Naive thymus-derived CD8-positive, alpha-beta T cell (primary cell): Measurements from ENCODE around the gene ELOVL7. TPM values are rescaled to one million over a fixed set of nuclear protein-coding genes. Genes with fewer than 3 reads are reported as not detected.
"Not testable (repeated sequence)": the region's sequence is repeated elsewhere in the genome, so short reads cannot be mapped to it uniquely, and the experiment has no call there.

Source experiments
- ATAC-seq, 2 donors: fragments of 150-1000 bp; cut with Tn5 transposase in 1 of 2; sonication (Bioruptor Pico), chemical (Tn5 transposase) in 1 of 2; 1 replicate in 1 of 2; 2 replicates in 1 of 2; pipeline ENCODE4 v1.10.0; 2021; ENCODE audit warnings: mild to moderate bottlenecking in 2 of 2, moderate library complexity in 2 of 2
- POLR2A ChIA-PET: fragments of 350-600 bp; sonication (Branson Sonifier 250); formaldehyde crosslinking; loops from one replicate; lab custom pipeline; 2021; ENCODE audit warnings: antibody characterized with exemption; lab: Charles Lee
- DNase-seq, 10 donors: peaks; one replicate each; pipeline versions ENCODE4 v3.0.0 to v3.0.0-alpha.2; 2020 to 2022
- H3K27ac Mint-ChIP-seq, 10 donors: one replicate each; pipeline ENCODE4 v1.8.0; 2020 to 2022; ENCODE audit warnings: mild to moderate bottlenecking in 10 of 10, mixed read lengths in 10 of 10, moderate library complexity in 4 of 10, inconsistent platforms in 1 of 10
- H3K27me3 Mint-ChIP-seq, 5 donors: one replicate each; pipeline ENCODE4 v1.8.0; 2021 to 2022; ENCODE audit warnings: mixed read lengths in 5 of 5
- H3K36me3 Mint-ChIP-seq, 3 donors: one replicate each; pipeline ENCODE4 v1.8.0; 2020 to 2022; ENCODE audit warnings: mixed read lengths in 3 of 3, mild to moderate bottlenecking in 2 of 3, inconsistent platforms in 1 of 3
- H3K4me1 Mint-ChIP-seq, 4 donors: one replicate each; pipeline ENCODE4 v1.8.0; 2021 to 2022; ENCODE audit warnings: mixed read lengths in 4 of 4
- H3K4me3 Mint-ChIP-seq, 10 donors: one replicate each; pipeline ENCODE4 v1.8.0; 2020 to 2022; ENCODE audit warnings: mild to moderate bottlenecking in 10 of 10, mixed read lengths in 10 of 10, moderate library complexity in 6 of 10, inconsistent platforms in 1 of 10
- H3K9me3 Mint-ChIP-seq, 9 donors: one replicate each; pipeline ENCODE4 v1.8.0; 2020 to 2022; ENCODE audit warnings: mixed read lengths in 9 of 9, mild to moderate bottlenecking in 3 of 9, inconsistent platforms in 1 of 9, moderate library complexity in 1 of 9
- polyA plus RNA-seq, 3 donors: library from polyadenylated mRNA; unstranded; fragments of 300-500 nt; fragmentation: Illumina TruSeq; gene quantifications; one replicate each; pipeline ENCODE4 v1.2.3, GENCODE V29; 2021
- total RNA-seq, 8 experiments: library from RNA in 2 of 8; stranded (reverse) in 2 of 8; gene quantifications; one replicate each; pipeline ENCODE4 v1.2.3 and lab custom pipeline; 2021 to 2026

Gene ELOVL7
- total and polyA plus RNA-seq, 5 experiments from 2014 or later: 0.29 TPM; not detected in 4

DNA sequence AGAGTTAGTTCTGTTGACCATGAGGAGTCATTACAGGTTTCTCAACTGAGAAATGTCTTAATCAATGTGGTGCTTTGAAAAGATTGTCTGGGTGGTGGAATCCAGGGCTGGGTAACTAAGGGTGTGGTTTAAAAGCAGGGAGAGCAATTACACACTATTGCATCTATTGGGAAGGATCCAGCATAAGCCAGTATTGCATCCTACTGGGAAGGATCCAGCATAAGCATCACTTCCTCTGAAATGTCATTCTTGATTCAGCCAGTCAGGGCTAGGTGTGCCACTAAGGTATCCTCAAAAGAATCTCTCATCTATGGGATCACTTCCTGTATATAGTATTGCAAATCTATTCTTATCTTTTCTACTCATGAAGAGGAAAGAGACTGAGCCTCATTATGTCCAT is 38.6 kb downstream of the ELOVL7 start:
- POLR2A ChIA-PET: no interaction called here
- Mint-ChIP-seq H3K36me3 (no peaks in the 10 kb centered on the region), H3K27me3 (peaks cover 0 to 5% (median 0%) of the 10 kb centered on the region in 5 donors), H3K4me3 (no peak overlapping the region), H3K4me1 (no peaks in the 10 kb centered on the region), H3K9me3 (peaks cover 0 to 10% (median 0%) of the 10 kb centered on the region in 9 donors), H3K27ac (no peak overlapping the region)
- ATAC-seq: no peak
- no peak for DNase-seq

- DNase-seq (no peak), ATAC-seq (no peak)
- Mint-ChIP-seq H3K4me3 (no peak overlapping the region), H3K4me1 (no peaks in the 10 kb centered on the region), H3K9me3 (peaks cover 0 to 10% (median 0%) of the 10 kb centered on the region in 9 donors), H3K36me3 (no peaks in the 10 kb centered on the region), H3K27ac (no peak overlapping the region), H3K27me3 (peaks cover 0 to 5% (median 0%) of the 10 kb centered on the region in 5 donors)
- POLR2A ChIA-PET: no interaction called here
These were observed 40.4 kb downstream of the ELOVL7 start for GRCh38 chr5:60803712-60804111.

DNA sequence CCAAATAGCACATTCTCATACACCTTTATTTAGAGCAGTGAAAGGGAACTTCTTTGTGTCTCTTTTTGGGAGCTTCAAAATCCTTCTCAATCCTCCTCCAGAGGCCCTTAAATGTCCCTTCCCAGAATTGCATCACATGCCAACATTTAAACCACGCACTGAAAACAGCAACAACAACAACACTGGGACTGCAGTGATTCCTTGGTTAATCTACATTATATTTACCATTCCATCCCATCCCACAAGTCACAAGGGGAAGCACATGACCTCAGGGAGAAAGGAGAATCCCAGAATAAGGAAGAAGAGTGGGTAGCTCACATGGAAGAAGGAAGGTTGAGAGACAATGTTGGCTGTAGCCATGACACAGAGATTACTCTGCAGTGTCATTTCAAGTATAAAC is 41.1 kb downstream of the ELOVL7 start:
- POLR2A ChIA-PET: no interaction called here
- Mint-ChIP-seq H3K36me3 (no peaks in the 10 kb centered on the region), H3K4me3 (no peak overlapping the region), H3K9me3 (peaks cover 0 to 10% (median 0%) of the 10 kb centered on the region in 9 donors), H3K4me1 (no peaks in the 10 kb centered on the region), H3K27ac (no peak overlapping the region), H3K27me3 (peaks cover 0 to 5% (median 0%) of the 10 kb centered on the region in 5 donors)
- DNase-seq (no peak), ATAC-seq (no peak)

DNA sequence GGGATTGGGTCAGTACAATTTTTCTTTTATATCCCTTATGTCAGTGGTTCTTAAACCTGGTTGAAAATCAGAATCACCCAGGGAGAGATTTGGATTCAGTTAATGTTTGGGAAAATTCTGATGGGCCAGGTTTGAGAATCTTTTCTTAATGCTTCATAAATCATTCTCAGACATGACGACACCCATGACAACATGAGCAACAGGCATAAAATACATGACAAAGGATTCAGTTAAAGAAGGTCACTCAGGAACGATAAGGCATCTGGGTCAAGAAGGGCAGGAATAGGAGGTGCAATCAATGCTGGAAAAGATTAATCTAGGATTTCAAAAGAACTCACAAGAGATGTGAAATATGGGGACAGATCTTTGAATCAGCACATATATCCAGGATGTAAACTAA is 41.8 kb downstream of the ELOVL7 start:
- Mint-ChIP-seq H3K27ac (no peak overlapping the region), H3K27me3 (peaks cover 0 to 8% (median 2%) of the 10 kb centered on the region in 5 donors)

DNA sequence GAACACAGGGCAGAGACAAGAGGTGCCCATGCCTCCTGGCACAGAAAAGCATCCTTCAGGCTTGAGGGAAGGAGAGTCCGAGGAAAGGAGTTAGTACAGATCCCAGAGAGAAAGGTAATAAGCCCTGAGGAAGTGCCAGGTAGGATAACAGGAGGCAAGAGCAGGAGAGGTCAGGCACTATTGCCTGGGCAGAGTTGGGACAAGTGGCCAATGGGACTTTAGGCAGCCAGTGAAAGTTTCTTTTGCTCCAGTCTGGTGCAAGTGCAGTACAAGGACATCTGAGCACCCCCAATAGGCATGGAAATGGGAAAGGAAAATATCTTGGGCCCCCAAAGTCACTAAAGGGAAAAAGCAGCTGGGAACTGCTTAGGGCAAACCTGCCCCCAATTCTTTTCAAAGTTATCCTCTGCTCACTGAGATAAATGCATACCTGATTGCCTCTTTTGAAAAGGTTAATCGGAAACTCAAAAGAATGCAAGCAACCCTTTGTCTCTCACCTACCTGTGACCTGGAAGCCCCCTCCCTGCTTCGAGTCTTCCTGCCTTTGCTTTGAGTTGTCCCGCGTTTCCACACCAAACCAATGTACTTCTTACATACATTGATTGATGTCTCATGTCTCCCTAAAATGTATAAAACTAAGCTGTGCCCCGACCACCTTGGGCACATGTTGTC is 46.5 kb downstream of the ELOVL7 start:
- H3K4me1 Mint-ChIP-seq: no peaks in the 10 kb centered on the region
- no peak for DNase-seq
- ATAC-seq: no peak
- H3K36me3 Mint-ChIP-seq: no peaks in the 10 kb centered on the region
- peaks cover 0 to 3% (median 0%) of the 10 kb centered on the region in 9 donors for H3K9me3 Mint-ChIP-seq
- H3K27me3 Mint-ChIP-seq: peaks cover 0 to 17% (median 7%) of the 10 kb centered on the region in 5 donors
- no peak overlapping the region for H3K27ac Mint-ChIP-seq
- H3K4me3 Mint-ChIP-seq: no peak overlapping the region
- POLR2A ChIA-PET: no interaction called here

More for the DNA sequence above, 41.8 kb downstream of the ELOVL7 start:
- DNase-seq (no peak), ATAC-seq (no peak)
- no peaks in the 10 kb centered on the region for H3K36me3 Mint-ChIP-seq
- POLR2A ChIA-PET: no interaction called here
- H3K4me3 Mint-ChIP-seq: no peak overlapping the region
- no peaks in the 10 kb centered on the region for H3K4me1 Mint-ChIP-seq
- peaks cover 0 to 10% (median 0%) of the 10 kb centered on the region in 9 donors for H3K9me3 Mint-ChIP-seq

GRCh38 chr5:60795424-60795950 is 48.6 kb downstream of the ELOVL7 start:
- H3K9me3 Mint-ChIP-seq, H3K36me3 Mint-ChIP-seq, DNase-seq, POLR2A ChIA-PET, ATAC-seq, H3K4me1 Mint-ChIP-seq, H3K4me3 Mint-ChIP-seq: not testable (repeated sequence)
- Mint-ChIP-seq H3K27ac (peak overlapping the region in 1 of 10 donors; percentile 15), H3K27me3 (peaks cover 0 to 25% (median 9%) of the 10 kb centered on the region in 5 donors)

GRCh38 chr5:60794691-60795090 is 49.4 kb downstream of the ELOVL7 start:
- POLR2A ChIA-PET: no interaction called here
- Mint-ChIP-seq H3K36me3 (no peaks in the 10 kb centered on the region), H3K9me3 (peaks cover 0 to 3% (median 0%) of the 10 kb centered on the region in 9 donors), H3K27ac (no peak overlapping the region), H3K27me3 (peaks cover 0 to 25% (median 9%) of the 10 kb centered on the region in 5 donors), H3K4me1 (no peaks in the 10 kb centered on the region), H3K4me3 (no peak overlapping the region)
- ATAC-seq: no peak
- no peak for DNase-seq

DNA sequence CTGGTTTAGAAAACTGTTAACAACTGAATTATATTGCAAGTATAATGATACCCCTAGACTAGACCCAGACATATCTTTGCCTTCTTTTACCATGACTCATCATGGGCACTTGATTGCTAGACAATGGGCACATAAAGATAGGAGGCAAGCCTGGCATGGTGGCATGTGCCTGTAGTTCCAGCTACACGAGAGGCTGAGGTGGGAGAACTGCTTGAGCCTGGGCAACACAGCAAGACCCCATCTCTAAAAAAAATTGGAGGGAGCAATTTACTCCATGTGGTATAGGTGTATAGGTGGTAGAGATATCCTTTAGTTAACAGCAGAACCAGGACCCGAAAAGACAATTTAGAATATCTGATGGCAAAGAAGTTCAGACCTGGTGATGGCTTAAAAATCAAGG is 51.6 kb downstream of the ELOVL7 start:
- POLR2A ChIA-PET: no interaction called here
- ATAC-seq (no peak), DNase-seq (no peak)
- peaks cover 0 to 25% (median 9%) of the 10 kb centered on the region in 5 donors for H3K27me3 Mint-ChIP-seq
- H3K9me3 Mint-ChIP-seq: peaks cover 0 to 3% (median 0%) of the 10 kb centered on the region in 9 donors
- no peak overlapping the region for H3K27ac Mint-ChIP-seq
- H3K36me3 Mint-ChIP-seq: no peaks in the 10 kb centered on the region
- H3K4me1 Mint-ChIP-seq: no peaks in the 10 kb centered on the region
- no peak overlapping the region for H3K4me3 Mint-ChIP-seq

DNA sequence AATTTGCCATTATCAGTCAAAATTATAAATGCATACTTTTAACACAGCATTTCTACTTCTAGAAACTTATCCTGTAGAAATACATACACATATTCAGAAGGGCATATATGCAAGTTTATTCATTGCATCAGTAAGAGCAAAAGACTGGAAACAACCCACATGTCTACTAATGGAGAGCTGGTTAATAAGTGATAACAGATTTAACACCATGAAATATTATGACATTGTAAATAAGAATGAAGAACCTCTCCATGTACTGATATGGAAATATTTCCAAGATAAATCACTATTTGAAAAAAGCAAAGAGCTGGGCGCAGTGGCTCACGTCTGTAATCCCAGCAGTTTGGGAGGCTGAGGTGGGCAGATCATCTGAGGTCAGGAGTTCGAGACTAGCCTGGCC is 54.5 kb downstream of the ELOVL7 start:
- peaks cover 0 to 3% (median 0%) of the 10 kb centered on the region in 9 donors for H3K9me3 Mint-ChIP-seq
- H3K4me3 Mint-ChIP-seq: no peak overlapping the region
- DNase-seq: no peak
- no peak overlapping the region for H3K27ac Mint-ChIP-seq
- H3K4me1 Mint-ChIP-seq: no peaks in the 10 kb centered on the region
- ATAC-seq: no peak
- peaks cover 1 to 20% (median 3%) of the 10 kb centered on the region in 5 donors for H3K27me3 Mint-ChIP-seq
- POLR2A ChIA-PET: no interaction called here
- H3K36me3 Mint-ChIP-seq: no peaks in the 10 kb centered on the region

GRCh38 chr5:60788863-60789513 is 55.1 kb downstream of the ELOVL7 start:
- H3K36me3 Mint-ChIP-seq: no peaks in the 10 kb centered on the region
- DNase-seq (no peak), ATAC-seq (no peak)
- no peak overlapping the region for H3K27ac Mint-ChIP-seq
- POLR2A ChIA-PET: no interaction called here
- H3K4me3 Mint-ChIP-seq: no peak overlapping the region
- peaks cover 0 to 3% (median 0%) of the 10 kb centered on the region in 9 donors for H3K9me3 Mint-ChIP-seq
- H3K4me1 Mint-ChIP-seq: no peaks in the 10 kb centered on the region
- peaks cover 0 to 16% (median 1%) of the 10 kb centered on the region in 5 donors for H3K27me3 Mint-ChIP-seq

GRCh38 chr5:60779466-60779865 is 64.6 kb downstream of the ELOVL7 start:
- Mint-ChIP-seq H3K27me3 (peaks cover 0 to 9% (median 9%) of the 10 kb centered on the region in 5 donors), H3K4me3 (no peak overlapping the region), H3K4me1 (no peaks in the 10 kb centered on the region), H3K9me3 (peaks cover 0 to 6% (median 0%) of the 10 kb centered on the region in 9 donors), H3K27ac (no peak overlapping the region), H3K36me3 (no peaks in the 10 kb centered on the region)
- DNase-seq (no peak), ATAC-seq (no peak)
- POLR2A ChIA-PET: no interaction called here

DNA sequence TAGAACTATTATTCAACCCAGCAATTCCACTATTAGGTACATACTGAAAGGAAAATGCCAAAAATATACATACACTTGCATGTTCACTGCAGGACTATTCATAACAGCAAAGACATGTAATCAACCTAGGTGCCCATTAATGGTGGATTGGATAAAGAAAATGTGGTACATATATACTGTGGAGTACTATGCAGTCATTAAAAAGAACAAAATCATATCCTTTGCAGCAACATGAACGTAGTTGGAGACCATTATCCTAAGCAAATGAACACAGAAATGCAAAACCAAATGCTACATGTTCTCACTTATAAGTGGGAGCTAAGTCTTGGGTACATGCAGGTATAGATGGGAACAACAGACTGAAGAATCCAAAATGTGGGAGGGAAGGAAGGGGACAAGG is 67.7 kb downstream of the ELOVL7 start:
- DNase-seq: no peak
- H3K9me3 Mint-ChIP-seq: peaks cover 0 to 13% (median 0%) of the 10 kb centered on the region in 9 donors
- POLR2A ChIA-PET: no interaction called here
- H3K27ac Mint-ChIP-seq: no peak overlapping the region
- peaks cover 6 to 30% (median 10%) of the 10 kb centered on the region in 5 donors for H3K27me3 Mint-ChIP-seq
- ATAC-seq: no peak
- no peak overlapping the region for H3K4me3 Mint-ChIP-seq
- no peaks in the 10 kb centered on the region for H3K36me3 Mint-ChIP-seq
- no peaks in the 10 kb centered on the region for H3K4me1 Mint-ChIP-seq

GRCh38 chr5:60765019-60765709 is 78.9 kb downstream of the ELOVL7 start:
- Mint-ChIP-seq H3K27me3 (peaks cover 0 to 5% (median 0%) of the 10 kb centered on the region in 5 donors), H3K9me3 (peaks cover 0 to 5% (median 0%) of the 10 kb centered on the region in 9 donors), H3K4me1 (no peaks in the 10 kb centered on the region), H3K36me3 (no peaks in the 10 kb centered on the region), H3K27ac (no peak overlapping the region), H3K4me3 (no peak overlapping the region)
- ATAC-seq (no peak), DNase-seq (no peak)
- POLR2A ChIA-PET: no interaction called here
